ENCODE data around the gene C1orf21.

The C1orf21 gene

DNA sequence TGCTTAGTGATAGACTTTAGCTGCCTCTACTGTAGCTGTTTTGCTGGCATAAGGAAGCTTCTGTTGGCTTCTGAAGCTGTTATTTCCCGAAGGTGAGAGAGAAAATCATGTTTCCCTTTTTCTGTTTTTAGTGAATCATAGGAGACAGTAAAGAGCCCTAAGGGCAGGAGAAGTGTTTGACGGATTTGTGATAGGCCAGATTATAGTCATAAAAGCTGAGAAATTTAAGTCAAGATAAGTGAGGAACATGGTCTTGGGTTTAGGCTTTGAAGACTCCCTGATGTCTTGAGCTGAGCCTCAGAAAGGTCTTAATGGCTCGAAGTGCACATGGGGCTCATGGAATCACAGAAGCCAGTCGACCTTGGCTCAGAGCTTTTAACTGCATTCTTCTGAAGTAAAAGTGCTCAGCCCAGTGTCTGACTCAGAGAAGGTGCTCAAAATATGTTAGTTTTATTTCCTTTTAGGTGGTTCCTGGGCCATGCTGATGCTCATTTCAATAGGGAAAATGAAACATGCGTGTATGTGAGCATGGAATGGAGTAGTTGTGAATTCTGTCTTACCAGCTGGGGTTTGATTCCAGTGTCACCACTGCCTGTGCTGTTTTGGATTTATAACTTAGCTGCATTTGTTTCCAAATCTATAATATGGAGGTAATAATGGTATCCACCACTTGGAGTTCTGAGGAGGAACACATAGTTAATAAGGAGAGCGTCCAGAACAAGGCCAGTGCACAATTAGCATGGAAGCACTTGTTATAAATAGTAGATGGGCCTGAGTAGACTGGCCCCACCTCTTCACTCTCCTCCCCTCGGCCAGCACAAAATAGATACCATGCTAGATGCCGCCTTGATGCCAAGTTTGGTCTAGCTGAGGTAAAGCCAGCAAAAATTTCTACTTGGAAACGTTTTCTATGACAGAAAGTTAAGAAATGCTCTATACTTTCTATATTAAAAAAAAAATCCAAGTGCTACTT is 99.2 kb downstream of the C1orf21 start:
- DNase-seq (ENCODE audit: low read depth, low spot score), result peak; percentile 34

DNA sequence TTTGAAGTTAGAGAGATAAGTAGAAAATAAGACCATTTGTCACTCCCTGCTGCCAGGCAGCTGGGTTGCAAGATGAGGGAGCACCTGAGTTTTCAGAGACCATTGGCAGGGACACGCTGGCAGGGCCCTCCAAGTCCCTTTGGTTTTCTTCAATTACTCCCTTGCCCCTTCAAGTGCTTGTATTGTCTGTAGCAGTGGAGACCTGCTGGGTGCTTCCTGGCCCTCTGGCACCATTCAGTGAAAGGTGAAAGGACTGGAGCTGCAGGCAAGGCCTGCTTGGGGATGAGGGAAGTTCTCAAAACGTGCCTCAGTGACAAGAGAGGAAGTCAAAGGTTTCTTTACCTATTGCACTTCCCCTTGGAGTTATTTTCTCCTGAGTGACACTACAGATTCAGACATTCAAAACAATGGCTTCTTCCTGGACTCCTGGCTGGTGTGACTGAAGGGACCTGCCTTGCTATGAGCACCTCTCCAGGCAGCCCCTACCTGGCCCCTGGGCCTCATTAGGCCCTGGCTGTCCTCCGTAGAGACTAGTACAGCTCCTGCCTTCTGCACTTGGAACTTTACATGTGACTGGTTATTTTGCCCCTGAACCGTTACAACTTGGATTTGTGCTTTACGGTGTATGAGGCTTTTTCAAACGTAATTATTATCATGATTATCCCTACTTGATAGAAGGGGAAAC is 100.1 kb downstream of the C1orf21 start:
- DNase-seq (ENCODE audit: low read depth, low spot score), result no peak

DNA sequence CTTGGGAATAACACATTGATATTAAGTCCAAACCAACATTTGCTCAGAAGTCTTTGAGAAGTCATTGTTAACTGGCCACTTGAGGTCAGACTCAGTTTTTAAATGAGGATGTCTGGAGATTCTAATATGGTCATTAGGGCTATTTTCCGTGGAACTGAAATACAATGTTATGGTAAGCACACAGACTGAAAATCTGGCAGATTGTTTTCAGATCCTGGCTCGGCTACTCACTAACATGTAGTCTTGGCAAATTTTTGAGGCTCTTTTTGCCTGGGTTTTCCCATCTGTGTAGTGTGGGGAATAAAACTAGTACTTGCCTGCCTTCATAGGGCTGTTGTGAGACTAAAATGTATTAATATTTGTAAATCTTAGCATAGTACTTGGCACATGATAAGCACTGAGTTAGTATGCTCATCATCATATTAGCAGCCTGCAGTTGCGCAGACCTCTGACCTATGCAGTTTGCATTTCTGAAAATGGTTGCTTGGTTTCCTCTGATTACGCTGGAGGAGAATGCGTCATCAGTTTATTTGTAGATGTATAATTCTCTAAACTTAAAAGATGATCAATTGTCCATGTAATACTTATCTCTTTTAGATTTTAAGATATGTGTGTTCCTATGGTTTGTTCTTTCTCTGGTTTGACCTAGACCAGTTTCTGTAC is 100.8 kb downstream of the C1orf21 start:
- DNase-seq (ENCODE audit: low read depth, low spot score), result no peak

DNA sequence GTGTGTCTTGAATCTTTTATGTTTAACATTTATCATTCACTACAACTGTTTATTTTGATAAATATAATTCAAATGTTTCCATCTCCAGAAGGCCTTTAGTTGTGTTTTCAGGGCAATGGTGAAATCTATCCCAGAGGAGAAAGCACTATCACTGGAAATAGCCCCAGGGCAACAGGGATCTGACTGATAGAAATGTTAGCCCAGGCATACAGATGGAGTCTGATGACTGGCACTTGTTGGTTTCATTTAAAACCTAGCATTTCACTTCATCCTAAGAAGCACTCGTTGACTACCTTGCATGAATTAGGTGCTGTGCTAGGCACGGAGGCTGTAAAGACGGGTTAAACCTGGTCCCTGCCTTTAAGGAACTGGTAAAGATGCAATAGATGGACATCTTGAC is 103.1 kb downstream of the C1orf21 start:
- no peak for DNase-seq (ENCODE audit: low read depth, low spot score)

DNA sequence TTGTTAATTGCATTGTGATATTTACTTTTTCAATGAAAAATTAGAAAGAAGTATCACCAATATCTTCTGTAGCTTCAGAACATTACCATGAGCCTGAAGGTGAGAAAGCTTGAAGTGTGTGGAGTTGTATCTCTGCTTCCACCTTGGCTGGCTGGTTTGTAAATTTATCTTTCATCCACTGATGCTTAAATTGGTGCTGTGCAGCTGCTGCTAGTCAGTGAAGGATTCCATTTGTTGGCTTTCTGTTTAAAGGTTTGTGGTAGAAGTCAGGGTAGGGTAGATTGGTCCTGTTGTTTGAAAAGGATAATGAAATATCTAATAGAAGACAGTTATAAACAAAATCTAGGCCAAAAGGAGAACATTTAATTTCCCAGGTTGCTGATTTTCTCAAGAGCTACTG is 105.7 kb downstream of the C1orf21 start:
- no peak for DNase-seq (ENCODE audit: low read depth, low spot score)

DNA sequence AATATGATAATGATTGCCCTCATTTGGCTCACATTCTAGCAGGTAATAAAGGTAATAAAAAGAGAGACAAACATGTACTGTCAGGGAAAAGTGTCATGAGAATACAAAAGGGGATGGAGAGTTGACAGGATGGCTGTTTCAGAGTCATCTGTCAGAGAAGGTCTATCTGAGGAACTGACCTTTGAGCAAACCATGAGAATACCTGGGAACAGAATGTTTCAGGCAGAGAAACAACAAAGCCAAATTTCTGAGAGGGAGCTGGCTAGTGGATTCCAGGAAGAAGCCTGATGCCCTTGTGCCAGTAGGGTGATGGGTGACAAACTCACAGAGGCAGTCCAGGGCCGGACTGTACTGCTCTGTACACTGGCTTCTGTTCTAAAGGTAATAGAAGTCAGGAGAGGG is 107.2 kb downstream of the C1orf21 start:
- no peak for DNase-seq (ENCODE audit: low read depth, low spot score)

DNA sequence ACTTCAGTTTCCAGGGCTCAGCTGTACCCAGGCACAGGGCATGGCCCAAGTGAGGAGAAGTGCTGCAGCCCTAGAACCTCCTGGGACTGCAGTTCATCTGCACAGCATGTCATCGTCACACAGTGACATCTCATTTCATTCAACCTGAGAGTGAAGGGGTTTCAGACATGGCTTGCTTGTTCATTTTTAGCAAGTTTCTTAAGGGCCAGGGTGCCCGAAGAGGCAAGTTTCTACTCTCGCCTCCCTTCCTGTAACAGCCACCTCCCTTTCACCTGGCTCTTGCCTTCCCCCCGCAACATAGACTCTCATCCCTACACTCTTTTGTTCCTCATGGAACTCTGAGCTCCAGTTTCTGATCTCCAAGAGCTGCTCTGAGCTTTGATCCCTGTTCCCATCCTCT is 108.1 kb downstream of the C1orf21 start:
- no peak for DNase-seq (ENCODE audit: low read depth, low spot score)

DNA sequence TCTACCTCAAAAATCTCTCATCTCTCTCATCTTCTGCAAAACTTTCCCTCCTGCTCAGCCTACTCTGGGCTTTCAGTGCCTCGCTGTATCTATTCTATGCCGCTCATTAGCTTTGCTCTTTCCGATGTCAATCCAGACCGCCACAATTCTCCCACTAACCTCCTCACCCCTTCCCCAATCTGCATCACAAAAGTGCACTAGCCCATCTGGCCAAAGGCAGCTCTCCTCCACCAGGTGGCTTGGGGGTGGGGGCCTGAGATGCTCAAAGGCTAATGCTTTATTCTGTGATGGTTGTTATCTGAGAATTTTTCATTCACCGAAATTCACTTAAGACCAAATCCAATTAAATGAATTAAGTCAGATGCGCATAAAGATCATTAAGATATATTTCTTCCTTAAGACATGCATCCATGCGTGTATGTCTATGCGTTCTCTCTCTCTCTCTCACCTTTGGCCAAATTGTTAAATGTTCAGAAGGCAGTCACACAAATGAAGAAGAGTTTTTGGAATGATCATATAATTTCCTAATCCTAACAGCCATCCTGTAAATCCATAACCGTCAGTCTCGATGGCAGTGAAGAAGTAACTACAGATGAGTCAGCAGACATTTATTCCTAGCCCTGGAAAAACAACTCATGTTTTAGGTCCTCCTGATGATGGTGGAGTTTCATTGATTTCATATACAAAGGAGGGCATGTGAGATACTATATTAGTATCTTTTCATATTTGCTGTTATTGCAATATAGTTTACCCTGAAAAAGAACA is 111.3 kb downstream of the C1orf21 start:
- DNase-seq (ENCODE audit: low read depth, low spot score), result no peak

DNA sequence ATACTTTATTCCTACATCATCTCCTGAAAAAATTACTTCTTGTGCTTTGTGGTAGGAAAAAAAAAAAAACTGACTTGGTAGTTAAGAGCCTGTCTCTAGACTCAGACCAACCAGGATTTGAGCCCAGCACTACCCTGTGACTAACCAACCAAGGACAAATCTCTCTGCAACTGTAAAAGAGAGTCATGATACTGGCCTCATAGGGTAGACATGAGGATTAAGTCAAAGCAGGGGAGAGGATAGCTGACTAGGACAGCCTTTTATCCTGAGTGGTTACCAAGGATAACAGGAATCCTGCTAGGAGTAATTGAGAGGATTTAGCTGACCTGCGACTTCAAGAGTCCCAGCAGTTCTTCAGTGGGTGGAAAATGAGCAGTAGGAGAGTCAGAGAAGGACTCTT is 112.8 kb downstream of the C1orf21 start:
- DNase-seq (ENCODE audit: low read depth, low spot score), result no peak

DNA sequence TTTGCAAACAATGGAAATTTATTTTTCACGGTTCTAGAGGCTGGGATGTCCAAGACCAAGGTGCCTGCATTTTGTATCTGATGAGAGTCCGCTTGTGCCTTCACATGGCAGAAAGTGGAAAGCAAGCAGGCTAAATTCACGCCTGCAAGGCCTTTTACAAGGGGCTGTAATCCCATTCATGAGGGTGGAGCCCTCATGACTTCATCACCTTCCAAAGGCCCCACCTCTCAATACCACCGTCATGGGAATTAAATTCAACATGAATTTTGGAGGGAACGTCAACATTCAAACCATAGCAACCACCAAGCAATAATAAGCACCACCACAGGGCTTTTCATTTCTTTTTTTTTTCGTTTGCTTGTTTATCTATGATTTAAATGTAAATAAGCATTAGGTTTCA is 115.3 kb downstream of the C1orf21 start:
- no peak for DNase-seq (ENCODE audit: low read depth, low spot score)

DNA sequence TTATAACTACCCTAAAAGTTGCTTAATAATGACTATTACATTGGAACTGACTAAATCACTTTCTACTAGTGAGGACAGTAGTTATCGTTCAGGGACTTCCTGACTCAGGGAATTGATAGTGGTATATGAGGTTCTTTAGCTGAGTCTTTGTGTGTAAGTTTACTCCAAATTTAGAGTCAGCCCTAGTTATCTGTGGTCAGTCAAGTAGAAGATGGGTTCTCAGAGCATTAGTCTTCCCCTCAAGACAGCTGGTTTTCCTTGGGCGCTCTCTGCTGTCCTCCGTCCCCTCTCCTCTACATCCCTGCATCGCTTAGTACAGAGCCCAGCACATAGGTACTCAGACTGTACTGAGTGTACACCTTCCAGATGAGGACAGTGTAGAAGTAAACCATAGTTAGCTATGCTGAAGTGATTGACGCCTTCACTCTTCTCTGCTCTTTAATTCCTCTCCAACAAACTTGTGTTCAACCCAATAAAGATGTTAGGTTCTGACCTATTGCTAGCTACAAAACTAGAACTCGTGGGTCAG is 116.5 kb downstream of the C1orf21 start:
- no peak for DNase-seq (ENCODE audit: low read depth, low spot score)

DNA sequence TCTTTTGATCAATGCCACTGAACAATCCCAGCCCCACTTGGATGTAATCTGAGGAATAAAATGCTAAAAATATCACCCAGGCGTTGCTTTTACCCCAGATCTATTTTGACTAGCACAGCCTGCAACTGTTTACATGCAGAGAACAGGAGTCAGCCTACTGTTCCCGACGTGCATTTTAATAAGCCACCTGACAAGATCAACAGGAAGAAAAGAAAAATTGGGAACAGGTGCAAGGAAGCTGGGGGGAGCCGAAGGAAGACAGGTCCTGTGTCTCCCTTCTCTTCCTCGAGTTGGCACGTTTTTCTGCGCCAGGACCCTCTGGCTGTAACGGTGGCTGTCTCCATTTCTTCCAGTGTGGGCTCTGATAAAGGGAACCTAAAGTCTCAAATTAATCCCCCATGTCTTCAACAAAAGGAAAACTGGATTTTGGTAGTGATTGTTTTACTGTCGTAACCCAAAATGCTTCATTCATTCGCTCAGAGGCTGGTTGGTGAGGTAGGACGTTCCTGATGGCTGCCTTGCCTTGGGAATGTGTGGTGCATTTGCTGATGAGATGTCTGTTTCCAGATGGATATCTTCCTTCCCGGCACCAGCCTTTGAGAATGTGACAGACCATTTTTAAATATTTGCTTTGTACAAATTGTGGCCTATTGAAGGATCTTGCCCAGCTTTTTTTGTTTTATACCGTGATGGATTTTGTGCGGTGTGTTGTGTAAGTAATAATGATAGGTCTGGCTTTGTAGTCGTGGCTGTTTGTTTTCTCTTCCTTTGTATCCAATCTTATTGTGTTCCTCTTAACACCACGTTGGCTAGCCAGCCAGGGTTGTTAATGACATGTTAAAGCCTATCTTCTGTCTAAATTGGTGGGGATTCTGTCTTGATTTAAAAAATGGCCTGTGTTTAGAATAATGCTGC is 117.5 kb downstream of the C1orf21 start:
- no peak for DNase-seq (ENCODE audit: low read depth, low spot score)

DNA sequence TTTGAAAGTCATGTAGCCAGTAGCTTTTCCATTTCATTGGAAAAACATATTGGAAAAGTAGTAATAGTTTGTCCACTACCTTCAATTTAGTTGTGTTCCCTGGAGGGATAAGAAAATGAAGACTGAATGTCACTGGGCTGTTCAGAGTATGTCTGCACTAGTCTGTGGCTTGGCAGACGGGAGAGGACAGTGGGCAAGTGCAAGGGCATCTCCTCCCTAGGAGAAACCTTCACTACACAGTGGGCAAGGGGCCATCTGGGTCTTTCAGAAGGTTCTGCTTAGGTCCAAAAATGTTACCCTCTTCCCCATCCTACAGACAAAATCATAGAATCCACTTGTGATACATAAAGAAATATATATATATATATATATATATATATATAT is 118.1 kb downstream of the C1orf21 start:
- DNase-seq (ENCODE audit: low read depth, low spot score), result no peak

DNA sequence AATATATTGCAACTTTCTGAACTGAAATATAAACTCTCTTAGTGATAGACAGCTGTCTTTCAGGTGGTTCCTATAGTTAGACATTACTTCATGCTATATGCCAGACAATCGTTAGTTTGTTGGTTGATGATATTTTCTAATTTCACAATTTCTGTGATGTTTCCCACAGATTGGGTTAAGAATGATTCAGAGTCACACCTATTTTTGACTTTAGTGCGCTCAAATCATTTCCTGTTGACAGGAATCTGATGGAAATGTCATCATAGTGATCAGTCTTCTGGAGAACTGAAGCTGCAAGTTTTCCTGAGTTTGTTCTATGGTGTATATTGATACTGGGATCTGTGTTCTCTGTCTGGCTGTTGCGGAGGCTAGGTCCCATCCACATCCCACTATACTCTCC is 119.7 kb downstream of the C1orf21 start:
- DNase-seq (ENCODE audit: low read depth, low spot score), result no peak

DNA sequence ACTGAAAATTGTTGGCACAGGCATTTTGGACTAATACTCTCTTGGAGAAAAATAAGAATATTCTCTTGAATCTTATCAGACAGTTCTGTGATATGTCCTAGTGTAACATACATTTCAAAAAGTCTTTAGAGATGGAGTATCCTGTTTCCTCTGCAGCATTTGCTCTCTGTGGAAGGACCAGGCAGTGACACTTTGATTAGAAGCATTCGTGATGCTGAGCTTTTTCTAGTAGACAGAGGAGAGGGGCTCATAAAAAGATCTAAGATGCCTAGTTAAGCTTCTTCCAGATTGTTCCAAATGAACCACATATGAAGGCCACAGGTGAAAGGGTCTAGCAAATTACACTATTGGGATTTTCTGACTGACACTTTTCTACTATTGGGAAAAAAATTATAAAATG is 120.3 kb downstream of the C1orf21 start:
- no peak for DNase-seq (ENCODE audit: low read depth, low spot score)

DNA sequence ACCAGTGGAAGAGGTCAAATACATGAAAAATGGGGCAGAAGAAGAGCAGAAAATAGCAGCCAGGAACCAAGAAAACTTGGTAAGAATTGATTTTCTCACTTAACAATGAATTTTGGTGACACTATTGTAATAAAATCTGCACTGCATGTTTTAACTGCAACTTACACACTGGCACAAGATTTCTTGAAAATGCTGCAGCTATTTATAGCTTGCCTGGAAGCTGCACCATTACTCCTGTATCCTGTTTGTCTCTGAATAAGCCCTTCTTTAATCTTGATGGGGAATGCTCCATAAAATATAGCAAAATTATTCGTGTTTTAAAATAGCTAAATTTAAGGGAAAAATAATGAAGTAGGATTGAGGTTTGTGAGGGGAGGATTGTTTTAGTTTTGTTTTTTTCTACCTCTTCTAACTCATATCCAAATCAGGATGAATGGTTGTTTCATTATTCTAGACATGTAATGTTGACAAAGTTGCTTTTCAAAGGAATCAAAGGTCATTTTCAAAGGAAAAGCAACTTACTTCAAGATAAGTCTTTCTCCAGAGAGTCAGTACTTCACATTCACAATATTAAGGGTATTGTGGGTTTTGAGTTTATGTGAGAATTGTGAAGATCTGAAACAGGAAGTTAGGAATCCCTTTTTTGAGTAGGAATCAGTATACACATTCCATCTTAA is 120.9 kb downstream of the C1orf21 start:
- no peak for DNase-seq (ENCODE audit: low read depth, low spot score)

DNA sequence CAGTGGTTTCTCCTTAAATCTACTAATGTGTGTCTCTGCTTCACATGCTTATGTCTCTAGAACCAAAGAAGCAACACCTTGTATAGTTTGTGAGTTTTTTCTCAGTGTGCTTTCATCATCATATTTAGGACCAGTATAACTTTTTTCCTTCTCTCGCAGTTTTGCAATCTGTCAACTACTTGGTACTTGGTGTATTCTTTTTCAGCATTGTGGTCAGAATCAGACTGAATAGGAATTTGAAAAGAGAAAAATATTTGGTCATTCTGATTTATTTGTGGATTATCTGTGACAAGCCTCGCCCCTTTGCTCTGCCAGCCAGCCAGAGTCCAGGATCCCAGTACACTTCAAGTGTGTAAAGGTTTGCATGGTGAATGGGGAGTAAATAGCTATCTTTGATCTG is 122.3 kb downstream of the C1orf21 start:
- DNase-seq (ENCODE audit: low read depth, low spot score), result no peak

DNA sequence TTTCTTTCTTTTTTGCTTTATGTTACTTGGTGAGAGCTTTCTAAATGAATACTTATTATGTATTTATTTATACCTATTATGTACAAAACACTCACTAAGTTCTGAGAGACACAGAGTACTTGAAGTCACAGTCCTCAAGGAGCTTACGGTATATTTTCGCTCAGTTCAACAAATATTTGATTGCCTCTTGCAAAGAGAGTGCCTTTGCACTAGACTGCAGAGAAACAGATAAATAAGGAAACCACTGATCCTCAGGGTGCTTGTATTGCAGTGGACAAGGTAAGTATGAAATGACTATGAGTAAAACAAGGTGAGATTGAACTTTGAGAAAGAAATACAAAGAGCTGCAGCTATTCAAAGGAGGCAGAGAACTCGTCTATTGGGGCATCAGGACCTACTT is 123.3 kb downstream of the C1orf21 start:
- DNase-seq (ENCODE audit: low read depth, low spot score), result no peak

DNA sequence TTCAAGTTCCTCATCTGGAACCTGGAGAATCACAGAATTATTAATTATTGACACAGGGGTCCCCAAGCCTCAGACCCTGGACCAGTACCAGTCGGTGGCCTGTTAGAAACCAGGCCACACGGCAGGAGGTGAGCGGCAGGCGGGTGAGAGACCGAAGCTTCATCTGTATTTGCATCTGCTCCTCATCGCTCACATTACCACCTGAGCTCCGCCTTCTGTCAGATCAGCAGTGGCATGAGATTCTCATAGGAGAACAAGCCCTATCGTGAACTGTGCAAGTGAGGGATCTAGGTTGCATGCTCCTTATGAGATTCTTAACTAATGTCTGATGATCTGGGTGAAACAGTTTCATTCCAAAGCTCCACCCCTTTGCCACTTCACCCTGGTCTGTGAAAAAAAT is 125.9 kb downstream of the C1orf21 start:
- DNase-seq (ENCODE audit: low read depth, low spot score), result no peak

DNA sequence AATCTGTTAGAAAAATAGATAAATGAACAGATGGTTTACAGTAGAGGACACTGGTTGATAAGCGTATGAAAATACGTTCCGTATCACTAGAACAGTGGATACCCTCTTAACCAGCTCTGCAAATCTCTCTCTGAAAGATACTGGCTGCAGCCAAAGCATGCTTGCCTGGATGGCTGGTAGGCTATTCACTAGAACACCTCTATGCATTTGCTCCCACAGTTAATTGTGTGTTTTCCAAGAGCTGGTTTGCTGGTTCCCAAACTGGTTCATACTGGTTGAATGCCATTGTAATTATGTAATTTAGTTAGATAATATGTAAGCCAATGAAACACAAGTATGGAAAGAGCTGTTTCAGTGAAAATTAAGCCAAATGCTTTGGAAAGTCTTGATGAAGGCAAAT is 126.6 kb downstream of the C1orf21 start:
- no peak for DNase-seq (ENCODE audit: low read depth, low spot score)
